RWPE2 (cell line): Measurements from ENCODE around the gene CDS2.

ENCODE experiments used
- ATAC-seq: fragments of 200-7000 bp; cut with Tn5 transposase; 3 replicates; pipeline ENCODE4 v1.9.1; 2021; ENCODE audit warnings: low read depth
- DNase-seq: peaks from one replicate; pipeline ENCODE4 v3.0.0-alpha.2; 2020; ENCODE audit warnings: low spot score
- H3K27ac ChIP-seq: fragments of 450-650 bp; 2 replicates; pipeline ENCODE4 v1.5.1; 2017; ENCODE audit warnings: mild to moderate bottlenecking; ENCODE audit not compliant: poor library complexity, severe bottlenecking
- H3K27me3 ChIP-seq: fragments of 250-450 bp; sonication (Bioruptor Pico); 2 replicates; pipeline ENCODE4 v1.5.1; 2021; ENCODE audit warnings: mild to moderate bottlenecking, moderate library complexity; ENCODE audit not compliant: insufficient read depth, poor library complexity, severe bottlenecking
- H3K36me3 ChIP-seq: fragments of 250-450 bp; sonication (Bioruptor Pico); 2 replicates; pipeline ENCODE4 v1.5.1; 2020; ENCODE audit warnings: low read depth, mild to moderate bottlenecking, moderate library complexity
- H3K4me1 ChIP-seq: fragments of 250-450 bp; sonication (Bioruptor Pico); 2 replicates; pipeline ENCODE4 v1.5.1; 2021; ENCODE audit warnings: mild to moderate bottlenecking, moderate library complexity; ENCODE audit not compliant: insufficient read depth, poor library complexity, severe bottlenecking
- H3K4me3 ChIP-seq: fragments of 250-450 bp; sonication (Bioruptor Pico); 2 replicates; pipeline ENCODE4 v1.5.1; 2021; ENCODE audit warnings: mild to moderate bottlenecking, moderate library complexity; ENCODE audit not compliant: severe bottlenecking
- H3K9me3 ChIP-seq: fragments of 250-450 bp; sonication (Bioruptor Pico); 2 replicates; pipeline ENCODE4 v1.5.1; 2021; ENCODE audit warnings: mild to moderate bottlenecking, moderate library complexity; ENCODE audit not compliant: severe bottlenecking
- TF ChIP-seq, protein P1 (sequence below): fragments of 450-650 bp; IDR thresholded peaks from one replicate; pipeline ENCODE4 v1.5.1; 2017; ENCODE audit warnings: mild to moderate bottlenecking, moderate library complexity; ENCODE audit not compliant: poor library complexity, severe bottlenecking

Gene CDS2

DNA sequence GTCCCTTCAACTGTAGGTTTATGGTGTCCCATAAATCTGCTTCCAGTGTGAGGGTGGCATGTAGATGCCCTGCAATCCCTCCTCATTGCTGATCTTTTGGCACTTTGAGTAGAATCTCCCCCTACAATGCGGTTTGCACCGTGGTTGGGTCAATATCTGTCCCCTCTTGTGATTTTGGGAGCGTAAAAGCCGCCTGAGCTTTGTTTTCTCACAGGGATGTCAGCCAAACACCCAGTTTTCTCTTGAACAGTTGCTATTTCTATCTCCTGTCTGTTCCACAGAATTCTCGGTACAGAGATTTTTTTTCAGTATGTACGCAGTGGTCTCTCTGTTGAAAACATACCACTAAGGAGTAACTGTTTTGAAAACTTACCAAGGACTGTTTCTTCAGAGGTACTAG lies 21.8 kb downstream of the CDS2 start:
- DNase-seq = no peak
- no peak for ATAC-seq
- Histone ChIP-seq H3K27ac (no peak overlapping the region), H3K9me3 (no peaks in the 10 kb centered on the region), H3K4me3 (no peak overlapping the region), H3K4me1 (peaks cover 13% of the 10 kb centered on the region), H3K36me3 (no peaks in the 10 kb centered on the region), H3K27me3 (no peaks in the 10 kb centered on the region)
- TF ChIP-seq, protein P1, sequence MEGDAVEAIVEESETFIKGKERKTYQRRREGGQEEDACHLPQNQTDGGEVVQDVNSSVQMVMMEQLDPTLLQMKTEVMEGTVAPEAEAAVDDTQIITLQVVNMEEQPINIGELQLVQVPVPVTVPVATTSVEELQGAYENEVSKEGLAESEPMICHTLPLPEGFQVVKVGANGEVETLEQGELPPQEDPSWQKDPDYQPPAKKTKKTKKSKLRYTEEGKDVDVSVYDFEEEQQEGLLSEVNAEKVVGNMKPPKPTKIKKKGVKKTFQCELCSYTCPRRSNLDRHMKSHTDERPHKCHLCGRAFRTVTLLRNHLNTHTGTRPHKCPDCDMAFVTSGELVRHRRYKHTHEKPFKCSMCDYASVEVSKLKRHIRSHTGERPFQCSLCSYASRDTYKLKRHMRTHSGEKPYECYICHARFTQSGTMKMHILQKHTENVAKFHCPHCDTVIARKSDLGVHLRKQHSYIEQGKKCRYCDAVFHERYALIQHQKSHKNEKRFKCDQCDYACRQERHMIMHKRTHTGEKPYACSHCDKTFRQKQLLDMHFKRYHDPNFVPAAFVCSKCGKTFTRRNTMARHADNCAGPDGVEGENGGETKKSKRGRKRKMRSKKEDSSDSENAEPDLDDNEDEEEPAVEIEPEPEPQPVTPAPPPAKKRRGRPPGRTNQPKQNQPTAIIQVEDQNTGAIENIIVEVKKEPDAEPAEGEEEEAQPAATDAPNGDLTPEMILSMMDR = no peak

DNA sequence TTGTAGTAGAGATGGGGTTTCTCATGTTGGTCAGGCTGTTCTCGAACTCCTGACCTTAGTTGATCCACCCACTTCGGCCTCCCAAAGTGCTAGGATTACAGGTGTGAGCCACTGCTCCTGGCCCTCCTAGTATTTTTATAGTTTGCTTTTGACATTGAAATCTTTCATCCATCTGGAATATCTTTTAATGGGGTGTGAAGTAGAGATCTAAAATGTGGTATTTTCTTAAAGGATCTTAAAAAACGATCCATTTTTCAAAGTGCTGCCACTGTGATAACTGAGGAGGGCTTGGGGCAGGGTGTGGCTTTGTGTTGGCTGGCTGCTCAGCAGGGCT lies 23.1 kb downstream of the CDS2 start:
- DNase-seq = no peak
- TF ChIP-seq, protein P1 = no peak
- H3K27ac ChIP-seq = no peak overlapping the region

DNA sequence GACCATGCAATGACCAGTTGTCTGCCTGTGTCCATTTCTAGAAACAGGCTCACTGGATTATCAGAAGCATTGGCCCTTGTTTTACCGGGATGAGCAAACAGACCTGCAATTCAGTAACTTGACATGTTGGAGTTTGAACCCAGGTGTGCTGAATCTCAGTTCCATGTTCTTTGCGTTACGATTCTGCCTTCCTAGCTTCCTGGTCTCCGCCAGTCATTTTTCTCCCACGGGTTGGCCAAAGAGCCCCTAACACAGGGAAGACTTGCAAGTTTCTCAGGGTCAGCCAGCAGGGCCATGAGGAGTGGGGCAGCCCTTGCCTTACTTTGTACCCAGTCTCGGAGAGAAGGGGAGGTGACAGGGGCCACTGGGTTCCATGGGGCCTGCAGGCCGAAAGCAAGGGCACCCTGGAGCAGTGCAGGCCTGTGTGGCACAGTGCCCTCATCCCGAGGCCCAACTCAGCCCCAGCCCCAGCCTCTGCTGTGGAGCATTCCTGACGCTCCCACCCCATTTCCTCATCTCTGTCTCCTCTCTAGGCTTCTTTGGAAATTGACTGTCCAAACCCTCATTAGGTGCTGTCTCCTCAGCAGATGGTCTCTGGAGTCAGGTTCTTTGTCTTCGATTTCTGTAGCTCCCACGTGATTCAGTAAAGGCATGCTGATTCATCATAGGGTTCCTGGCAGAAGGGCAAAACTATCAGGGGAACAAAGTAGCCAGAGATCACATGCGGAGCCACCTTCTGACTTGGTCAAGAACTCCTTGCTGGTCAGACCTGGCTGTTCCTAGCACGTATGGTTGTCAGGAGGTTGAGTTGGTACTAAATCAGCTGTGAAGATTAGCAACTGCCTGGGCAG lies 23.6 kb downstream of the CDS2 start:
- Histone ChIP-seq H3K4me3 (no peak overlapping the region), H3K27me3 (no peaks in the 10 kb centered on the region), H3K27ac (no peak overlapping the region), H3K4me1 (peaks cover 18% of the 10 kb centered on the region), H3K36me3 (no peaks in the 10 kb centered on the region), H3K9me3 (no peaks in the 10 kb centered on the region)
- TF ChIP-seq, protein P1 = no peak
- ATAC-seq = 0 out of 3 replicates have a peak, but pooled peaks have one; percentile 5
- DNase-seq = no peak

More for the DNA sequence above, 23.1 kb downstream of the CDS2 start:
- Histone ChIP-seq H3K4me1 (peaks cover 18% of the 10 kb centered on the region), H3K4me3 (no peak overlapping the region), H3K36me3 (no peaks in the 10 kb centered on the region), H3K27me3 (no peaks in the 10 kb centered on the region), H3K9me3 (no peaks in the 10 kb centered on the region)
- ATAC-seq = no peak

DNA sequence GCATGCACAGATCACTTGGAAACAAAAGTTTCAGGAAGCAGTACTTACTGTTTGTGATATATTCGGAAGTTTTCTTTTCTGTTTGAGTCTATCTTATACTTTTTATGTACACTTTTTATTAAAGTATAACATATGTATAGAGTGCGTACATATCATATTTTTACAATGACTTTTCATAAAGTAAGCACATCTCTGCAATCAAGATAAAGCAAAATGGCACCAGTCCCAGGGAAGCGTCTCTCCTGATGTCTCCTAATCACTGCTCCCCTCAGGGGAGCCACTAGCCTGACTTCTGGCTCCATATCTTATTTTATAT lies 26.3 kb downstream of the CDS2 start:
- ATAC-seq = no peak
- peak overlapping the region; percentile 53 for H3K27ac ChIP-seq
- DNase-seq = no peak
- H3K9me3 ChIP-seq = no peaks in the 10 kb centered on the region
- peaks cover 23% of the 10 kb centered on the region for H3K4me1 ChIP-seq
- no peaks in the 10 kb centered on the region for H3K36me3 ChIP-seq
- no peak overlapping the region for H3K4me3 ChIP-seq
- TF ChIP-seq, protein P1 = no peak
- no peaks in the 10 kb centered on the region for H3K27me3 ChIP-seq
